ENCODE results near the gene LGALS3.

LGALS3 gene

DNA sequence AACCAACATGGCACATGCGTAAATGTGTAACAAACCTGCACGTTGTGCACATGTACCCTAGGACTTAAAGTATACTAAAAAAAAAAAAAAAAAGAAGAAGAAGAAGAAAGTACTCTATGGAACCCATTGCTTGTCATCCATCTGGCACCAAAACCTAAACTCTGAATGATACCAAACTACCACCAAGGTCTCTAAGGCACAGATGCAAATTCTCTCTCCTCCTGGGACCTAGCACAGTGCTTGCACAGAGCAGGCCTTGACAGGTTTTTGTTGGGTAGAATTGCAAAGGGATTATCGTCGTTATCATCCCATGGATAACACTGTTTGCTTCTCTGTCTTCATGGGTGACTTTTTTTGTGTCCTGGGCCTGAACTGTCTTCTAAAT, 13.2 kb upstream of the LGALS3 start:
- DNase-seq: peak; percentile 61

DNA sequence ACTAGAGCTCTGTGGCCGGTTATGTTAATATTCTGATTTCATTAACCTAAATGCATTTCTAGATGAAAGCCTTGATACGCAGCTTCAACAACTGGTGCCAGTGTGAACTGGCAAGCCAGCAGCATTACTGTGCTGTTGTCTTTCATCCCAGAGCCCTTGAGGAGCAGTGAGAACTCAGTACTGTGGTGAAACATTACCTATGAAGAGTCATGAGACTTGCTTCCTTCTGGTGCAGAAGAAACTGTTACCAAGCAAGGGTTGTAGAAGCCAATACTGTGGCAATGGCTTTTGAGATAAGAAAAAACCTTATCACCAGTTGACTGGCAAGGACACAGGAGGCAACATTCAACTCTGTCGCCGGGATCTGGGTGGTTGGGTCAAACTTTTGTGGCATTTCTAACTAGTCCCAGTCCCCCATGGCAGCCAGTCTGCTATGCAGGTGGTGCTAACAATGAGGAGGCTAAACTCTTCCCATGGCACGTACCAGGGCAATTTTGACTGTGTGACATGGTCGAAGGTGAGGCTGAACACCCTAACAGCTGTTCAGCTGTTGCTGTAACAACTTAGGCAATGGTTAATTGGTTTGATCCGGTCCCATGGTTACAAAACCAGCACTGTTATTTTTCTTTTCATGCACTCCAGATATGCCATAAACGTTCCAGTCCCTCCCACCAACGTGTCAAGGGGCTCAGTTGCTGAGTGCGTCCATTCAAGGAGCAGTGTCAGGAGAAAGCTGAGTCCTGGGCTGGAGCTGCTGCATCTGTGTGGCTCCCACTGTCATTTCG, 12.6 kb upstream of the LGALS3 start:
- DNase-seq: peak; percentile 45

DNA sequence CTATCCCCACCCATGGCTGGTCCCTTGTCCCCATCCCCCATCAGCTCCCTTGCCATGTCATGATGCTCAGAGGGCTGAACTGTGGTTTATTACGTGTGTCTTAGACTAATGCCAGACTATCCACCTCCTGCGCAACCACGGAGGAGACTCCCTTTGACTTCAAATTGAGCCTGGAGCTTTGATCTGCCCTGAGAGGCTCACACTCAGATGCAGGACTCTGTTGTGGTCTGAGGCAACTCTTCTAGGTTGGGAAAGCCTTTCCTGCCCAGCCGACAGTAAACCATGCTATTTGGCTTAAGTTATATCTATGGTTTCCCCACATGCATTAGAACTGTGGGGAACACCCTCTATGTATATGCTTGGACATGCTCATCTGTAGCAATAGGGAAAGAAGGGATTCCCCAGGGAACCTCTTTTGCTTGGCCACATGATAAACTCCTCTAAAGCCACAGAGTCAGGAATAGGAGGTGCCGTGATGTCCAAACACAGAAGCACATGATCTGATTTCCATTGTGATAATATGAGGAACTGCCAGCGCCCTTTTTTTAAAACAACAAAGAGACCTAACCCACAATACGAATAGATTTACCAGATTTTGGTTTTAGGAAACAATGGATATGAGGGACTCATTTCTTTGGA, 11.1 kb upstream of the LGALS3 start:
- no peak for DNase-seq

DNA sequence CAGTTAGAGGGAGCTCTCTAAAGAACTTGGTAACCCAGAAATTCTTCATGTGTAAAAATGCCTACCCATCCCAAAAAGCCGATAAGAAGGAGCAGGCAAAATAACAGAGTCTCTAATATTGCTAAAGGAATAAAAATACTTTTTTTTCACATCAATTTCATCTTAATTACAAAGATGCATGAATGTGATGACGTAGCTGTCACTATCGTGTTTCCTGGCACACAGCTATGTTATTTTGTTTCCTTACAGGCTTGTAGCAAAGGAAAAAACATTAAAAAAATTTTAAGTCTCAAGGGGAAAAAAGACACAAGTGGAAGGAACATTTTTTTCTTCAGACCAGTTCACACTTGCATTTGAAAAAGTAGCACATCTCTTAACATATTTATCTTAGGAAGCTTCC, 10.3 kb upstream of the LGALS3 start:
- DNase-seq: no peak

DNA sequence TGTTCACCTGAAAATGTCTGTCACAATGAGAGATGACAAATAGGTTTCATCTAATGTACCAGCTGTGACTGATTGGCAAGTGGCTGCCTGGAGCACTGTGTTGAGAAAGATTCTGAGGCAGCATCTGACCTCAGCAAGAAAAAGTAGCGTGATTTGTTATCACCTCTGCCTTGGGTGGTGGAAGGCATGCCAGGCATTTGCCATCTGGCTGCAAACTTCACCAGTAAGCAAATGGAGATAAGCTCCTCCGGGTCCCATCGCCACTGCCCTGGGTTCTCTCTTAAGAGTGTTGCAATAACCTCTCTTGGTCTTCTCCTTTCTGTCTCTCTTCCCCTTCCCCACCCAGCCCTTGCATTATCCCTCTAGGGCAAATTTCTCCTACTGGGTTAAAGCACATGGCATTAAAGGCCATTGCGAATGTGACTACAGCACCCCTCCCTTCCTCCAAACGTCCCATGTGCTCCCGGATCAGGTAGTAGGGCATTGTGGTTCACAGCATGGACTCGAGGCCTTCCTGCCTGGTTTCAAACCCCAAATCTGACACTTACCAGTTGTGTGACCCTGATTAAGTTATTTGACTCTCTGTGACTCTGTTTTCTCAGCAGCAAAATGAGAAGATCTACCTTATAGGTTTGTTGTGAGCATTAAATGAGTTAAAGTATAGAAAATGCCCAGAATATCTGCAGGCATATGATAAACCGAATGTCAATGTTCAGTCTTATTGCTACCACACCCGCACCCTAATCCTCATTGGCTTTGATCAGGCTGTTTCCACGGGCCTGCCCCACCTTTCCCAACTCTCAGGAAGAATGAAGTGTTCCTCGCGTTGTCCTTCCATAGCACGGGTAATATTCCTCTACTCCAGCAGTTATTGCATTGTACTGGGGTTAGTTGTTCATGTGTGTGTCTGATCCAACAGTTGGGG, 8.2 kb upstream of the LGALS3 start:
- DNase-seq: no peak

DNA sequence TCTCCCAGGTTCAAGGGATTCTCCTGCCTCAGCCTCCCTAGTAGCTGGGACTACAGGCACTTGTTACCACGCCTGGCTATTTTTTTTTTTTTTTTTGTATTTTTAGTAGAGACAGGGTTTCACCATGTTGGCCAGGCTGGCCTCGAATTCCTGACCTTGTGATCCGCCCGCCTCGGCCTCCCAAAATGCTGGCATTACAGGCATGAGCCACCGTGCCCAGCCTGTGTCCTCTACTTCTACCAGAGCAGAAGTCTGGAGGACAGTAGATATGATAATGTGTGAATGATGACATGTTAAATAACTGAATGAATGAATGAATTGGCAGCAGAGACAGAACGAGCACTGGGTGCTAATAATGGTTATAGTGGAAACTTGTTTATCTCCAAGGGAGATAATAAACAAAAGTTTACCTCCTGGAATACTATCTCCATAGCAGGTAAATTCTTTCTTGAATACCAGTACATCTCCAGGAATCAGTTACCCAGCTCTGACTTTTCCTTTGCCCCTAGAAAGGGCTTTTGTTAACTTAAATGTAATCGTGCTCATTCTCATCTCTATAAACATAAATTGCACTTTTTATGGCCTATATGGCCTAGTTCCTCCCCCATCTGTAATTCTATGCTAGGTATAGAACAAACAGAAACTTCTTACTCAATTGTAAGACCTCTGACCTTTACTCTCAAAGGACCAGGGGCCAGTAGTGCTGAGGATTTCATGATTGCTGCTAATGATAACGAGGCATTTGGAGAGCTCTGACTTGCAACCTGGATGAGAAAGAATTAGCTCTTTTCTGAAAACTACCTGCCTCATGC, 7.2 kb upstream of the LGALS3 start:
- DNase-seq: no peak

DNA sequence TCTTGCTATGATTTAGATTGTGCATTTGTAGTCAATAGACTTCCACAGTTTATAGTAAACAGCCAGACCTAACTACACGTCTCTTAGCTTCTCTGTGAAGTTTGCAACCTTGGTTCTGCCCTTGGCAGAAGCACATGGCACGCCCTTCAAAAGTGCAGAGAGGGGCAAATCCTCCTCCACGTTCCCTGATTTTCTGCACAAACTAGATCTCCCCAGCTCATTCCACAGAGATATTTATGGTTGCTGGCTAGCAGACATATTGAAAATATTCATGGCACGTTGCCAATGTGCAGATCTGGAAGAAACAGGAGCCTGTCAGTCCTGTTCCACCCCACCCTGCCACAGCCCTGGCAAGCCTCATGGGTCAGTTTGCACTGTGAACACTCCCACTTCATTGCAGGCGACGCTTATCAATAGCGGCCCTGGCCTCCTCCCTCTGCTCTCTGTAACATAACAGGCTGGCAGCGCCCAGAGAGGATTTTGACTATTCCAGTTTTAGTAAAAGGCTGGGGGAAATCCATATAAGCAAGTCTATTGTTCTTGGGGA, 6.5 kb upstream of the LGALS3 start:
- DNase-seq: peak; percentile 67

DNA sequence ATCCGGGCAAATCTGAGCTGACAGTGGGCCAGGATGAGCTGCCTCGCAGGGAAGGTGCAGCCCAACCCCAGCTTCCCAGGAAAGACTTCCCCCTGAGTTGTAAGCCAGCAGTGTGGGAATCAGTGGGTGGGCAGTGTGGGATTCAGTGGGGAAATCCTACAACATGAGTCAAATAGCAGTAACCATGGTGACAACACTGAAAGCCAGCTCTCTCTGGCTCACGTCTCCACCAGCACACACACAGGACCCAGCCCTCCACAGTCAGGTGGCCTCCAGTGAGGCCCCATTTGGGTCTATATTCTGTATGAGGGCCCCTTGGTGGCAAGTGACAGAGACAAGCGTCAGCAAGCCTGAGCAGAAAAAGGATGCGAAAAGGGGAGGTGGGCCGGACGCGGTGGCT, 6.0 kb upstream of the LGALS3 start:
- no peak for DNase-seq

DNA sequence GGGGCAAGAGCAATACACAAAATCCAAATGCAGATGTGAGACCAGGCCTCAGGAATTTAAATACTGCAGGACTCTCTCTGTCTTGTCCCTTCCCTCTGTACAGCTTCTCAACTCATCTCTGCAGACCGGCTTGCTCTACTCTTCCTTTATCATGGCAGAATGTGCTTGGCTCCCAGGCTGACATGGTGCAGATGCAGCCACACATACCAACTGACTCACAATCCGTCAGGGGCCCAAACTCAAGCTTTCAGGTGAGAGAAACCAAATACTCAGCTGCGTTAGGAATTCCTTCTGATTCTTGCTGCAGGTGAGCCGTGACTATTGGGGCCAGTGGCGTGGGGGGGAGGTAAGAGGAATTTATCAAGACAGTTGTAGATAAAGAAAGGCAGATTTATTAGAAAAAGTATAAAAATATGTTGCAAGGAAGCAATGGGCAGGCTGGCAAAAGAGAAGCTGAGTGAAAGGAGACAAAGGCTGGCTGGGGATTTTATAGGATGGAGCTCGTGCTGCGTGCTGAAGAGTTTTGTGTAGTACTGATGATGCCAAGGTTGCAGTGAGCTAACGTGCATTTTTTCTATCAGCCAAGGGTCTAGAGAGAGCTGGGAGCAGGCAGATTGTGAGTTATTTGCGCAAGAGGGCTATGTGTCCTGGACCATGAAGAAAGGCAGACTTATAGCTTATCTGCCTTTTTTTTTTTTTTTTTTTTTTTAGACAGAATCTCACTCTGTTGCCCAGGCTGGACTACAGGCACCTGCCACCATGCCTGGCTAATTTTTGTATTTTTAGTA, 5.0 kb upstream of the LGALS3 start:
- no peak for DNase-seq

DNA sequence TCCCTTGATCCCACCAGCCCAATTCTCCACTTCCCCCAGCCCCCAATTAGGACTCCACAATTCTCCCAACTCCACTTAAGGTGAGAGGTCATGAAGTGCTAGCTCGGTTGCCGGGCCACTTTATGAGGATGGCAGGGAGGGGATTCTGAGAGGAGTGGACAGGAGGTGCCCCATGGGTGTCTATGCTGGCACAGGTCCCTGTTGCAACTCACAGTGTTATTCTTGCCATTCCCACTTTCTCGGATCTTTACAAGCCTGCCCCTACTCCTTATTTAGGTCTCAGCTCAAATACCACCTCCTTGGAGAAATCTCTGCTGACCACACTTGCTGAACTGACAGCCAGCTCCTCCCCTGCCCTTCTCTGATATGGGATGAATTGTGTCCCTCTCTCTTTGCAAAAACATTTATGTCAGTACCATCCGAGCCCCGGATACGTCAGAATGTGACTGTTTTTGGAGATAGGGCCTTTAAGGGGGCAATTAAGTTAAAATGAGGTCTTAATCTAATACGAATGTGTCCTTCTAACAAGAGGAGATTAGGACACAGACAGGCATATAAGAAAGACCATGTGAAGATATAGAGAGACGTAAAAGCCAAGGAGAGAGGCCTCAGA, 4.2 kb upstream of the LGALS3 start:
- DNase-seq: no peak

DNA sequence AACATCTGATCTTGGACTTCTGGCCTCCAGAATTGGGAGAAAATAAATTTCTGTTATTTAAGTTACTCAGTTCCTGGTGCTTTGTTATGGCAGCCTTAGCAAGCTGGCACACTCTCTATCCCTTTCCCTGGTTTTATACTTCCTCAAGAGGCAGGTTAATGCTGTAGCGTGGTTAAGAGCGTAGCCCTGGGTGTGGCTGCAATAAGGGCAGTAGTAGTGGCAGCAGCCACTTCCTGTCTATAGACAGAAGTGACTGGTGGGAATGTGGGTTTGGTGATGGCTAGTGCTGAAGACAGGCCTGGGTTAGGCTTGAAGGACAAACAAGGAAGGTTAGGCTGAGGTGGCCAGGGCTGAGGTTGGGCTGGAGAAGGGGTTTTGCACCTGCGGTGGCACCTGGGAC, 3.6 kb upstream of the LGALS3 start:
- no peak for DNase-seq

DNA sequence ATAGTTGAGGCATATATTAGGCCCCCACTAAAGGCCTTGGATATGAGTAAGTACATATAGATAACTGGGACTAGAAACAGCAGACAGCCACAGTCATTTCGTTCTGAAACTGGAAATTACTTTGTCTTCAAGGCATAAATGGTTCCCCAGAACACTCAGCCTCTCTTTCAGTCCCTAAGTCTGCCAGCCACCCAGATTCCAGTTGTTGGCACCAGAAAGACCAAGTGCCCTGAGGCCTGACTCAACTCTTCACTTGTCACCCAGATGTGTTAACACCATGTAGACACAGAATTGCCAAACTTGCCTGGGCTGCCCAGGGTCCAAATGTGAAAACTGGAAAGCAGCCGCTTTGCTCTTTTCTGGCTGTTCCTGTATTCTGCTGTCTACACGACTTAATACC, 3.0 kb upstream of the LGALS3 start:
- no peak for DNase-seq

DNA sequence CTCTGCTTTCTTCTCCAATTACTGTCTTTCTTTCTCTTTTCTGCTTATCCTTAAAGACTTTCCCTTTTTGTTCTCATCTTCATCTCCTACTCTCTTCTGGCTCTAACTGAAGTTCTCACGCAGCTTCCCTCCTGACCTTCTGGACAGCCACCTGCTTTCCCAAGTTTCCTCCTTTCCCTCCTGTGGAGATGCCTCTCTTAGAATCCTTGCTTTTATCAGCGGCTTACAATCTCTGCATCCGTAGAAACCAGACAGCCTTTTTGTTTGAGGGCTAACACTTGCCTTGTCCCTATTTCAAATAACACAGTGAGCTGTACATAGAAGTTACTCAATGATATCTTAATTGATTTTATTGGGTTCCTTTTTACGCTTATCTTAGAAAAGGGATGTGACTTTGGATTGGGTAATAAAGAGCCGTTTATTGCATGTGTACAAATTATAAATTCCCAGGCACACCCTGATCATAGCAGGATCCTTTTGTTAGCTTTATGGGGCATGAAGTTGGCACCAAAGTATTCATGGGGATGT, 2.1 kb upstream of the LGALS3 start:
- DNase-seq: no peak

DNA sequence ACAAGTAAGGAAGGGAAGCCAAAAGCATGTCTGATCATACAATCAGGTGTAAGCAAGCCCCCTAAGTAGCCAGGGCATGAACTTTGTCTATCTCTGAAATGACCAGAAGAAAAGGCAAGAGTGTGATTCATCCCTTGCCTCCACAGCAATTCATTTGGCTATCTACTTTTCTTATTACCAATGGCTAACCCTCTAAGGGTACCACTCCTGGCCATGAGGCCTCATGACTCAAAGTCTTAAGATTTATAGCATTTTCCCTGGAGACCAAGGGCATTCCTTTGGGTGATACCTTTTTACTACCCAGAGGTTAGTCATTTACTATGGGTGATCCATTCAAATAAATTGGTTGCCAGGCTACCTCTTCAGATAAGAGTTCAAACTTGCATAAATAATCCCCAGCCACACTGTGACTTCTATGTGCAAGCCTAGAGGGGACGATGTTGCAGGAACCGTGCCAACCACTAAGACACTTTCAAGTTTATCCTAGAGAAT, 1.5 kb upstream of the LGALS3 start:
- DNase-seq: no peak

DNA sequence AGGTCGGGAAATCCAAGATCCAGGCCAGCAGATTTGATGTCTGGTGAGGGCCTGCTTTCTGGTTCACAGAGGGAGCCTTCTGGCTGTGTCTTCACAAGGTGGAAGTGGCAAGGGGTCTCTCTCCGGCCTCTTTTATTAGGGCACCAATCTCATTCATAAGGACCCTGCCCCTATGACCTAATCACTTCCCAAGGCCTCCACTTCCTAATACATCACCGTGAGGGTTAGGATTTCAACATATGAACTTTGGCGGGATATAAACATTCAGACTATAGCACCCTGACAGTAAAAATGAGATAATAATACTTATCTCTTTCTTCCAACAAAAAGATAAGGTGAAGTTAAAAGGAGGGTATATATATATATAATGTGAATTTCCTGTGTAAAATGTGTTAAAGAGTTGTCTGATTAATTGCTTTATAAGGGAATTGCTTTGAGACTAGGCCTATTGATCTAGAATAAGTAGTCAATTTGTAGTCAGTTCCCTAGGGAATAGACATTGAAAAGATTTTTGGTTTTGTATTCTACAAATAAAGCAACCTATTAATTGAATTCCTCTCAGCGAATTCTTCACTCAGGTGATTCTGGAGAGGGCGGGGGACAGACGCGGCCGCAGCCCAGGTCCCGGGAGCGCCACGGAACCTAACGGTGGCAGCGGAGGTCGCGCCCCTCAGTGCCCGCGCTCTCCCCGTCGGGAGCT, 516 bp upstream of the LGALS3 start:
- DNase-seq: no peak

DNA sequence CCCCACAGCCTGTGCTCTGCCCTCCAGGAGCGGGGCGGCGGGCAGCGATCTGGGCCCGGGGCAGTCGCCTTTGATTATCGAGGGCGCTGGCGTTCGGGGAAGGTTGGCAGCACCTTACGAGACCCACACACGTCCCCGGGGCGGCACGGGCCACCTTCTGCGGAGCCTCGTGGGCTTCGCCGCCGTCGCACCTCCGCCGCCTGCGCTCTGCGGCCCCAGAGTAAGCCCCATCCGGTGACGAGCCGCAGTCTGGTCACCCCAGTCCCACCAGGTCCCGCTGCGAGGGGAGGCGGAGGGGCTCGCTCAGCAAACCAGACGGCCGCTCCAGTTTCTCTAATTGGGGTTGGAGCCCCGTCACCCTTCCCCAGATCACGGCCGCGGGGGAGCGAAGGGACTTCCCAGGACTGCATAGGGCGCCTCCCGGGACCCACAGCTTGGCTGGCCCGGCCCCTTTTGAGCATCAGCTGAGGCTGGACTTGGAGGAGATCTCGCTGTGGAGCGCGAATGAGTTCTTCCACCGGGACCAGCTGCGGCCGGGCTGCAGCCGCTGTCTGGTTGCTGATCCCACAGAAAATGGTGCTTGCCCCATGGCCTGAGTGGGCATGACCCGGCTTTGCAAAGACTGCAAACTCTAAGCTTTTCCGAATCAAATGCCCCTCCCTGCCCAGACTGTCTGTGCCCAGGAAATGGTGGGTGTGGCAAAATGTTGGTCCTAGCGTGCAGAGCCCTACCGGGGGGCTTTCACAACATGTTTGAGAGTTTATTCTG, 560 bp downstream of the LGALS3 start:
- DNase-seq: no peak

DNA sequence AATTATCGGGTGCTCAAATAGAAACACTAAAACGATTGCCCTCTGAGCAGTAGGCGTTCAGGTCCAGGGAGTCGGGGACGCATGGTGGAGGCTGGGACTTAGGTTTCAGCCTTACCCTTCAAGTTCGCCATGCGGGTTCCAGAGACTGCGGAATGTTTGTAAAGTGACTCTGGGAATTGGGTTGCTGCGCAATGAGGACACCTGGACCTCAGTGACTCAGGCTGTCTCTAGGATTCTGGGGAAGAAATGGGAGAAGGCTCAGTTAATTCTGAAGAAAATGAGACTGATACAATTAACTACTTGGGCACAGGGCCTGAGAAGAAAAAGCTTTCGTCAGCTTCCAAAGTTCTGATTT, 1.1 kb downstream of the LGALS3 start:
- DNase-seq: no peak

DNA sequence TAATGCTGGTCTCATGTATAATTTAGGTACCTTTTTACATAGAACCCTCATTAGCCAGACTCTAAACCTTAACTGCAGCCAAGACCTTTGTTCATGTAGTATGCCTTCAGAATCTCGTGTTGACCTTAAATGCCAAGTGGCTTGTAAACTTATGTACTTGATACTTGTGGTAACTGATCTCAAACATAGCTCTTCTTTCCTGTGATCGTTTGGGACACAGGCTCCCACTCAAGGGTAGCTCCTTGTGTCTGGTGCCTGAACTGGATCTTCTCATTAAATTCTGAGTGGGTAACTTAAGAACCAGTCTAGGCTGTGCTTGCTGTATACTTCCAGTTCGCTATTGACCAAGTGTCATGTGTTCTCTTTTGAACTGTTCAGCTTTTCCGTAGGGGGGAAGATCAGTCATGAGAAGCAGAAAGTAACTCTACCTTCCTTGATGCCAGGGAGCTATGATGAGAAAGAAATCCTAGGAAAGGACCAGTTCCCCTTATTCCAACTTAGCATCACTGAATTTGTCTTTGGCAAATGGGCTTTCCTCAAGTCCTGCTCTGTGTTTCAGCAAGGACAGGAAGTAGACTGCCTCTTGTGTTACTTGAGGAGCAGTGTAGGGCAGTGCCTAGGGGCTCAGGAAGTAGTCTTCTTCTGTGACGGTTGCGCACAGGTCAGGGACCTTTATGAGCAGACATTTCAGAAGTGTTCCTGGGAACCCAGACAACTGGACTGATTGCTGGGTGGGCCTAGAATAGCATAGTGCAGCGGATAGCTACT, 2.5 kb downstream of the LGALS3 start:
- no peak for DNase-seq

DNA sequence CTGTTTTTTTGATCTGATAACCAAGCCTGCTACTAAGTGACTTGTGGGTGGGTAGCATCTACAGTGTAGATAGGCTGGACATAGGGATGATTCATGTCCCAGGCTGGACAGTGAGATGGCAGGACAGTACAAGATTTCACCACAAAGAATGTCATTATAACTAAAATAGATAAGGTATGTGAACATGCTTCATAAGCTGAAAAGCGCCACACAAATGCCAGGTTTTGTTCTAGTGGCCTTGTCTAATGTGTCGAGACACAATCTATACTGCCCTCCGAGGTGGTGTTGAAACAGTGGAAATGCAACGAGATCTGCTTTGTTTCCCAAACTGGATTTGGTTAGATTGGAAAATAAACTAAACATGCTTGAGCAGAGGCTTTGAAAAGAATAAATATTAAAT, 4.4 kb downstream of the LGALS3 start:
- peak; percentile 14 for DNase-seq
